Measurements from ENCODE around the gene ABCC8.

DNA sequence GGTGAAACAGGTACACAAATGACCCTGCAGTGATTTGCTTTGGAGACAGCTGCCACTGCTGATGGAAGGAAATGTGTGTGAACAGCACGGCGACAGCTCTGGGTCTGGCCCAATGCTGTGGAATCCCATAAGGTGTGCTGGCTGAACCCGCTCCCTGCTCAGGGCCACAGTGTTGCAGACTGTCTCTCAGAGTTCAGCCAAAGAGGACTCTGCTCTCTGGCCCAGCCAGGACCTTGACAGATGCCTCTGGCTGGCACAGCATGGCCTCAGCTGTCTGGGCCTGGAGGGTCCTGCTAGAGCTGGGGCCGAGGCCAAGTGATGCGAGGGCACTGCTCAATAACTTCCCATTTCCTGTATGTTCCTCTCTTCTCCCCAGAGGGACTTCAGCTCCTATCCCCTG lies 5.3 kb upstream of the ABCC8 start:
- TF ChIP-seq ZFP30 (CRISPR knock-in tag; IDR thresholded peaks at IDR 0.05) (no peak), GLIS3 (CRISPR knock-in tag; IDR thresholded peaks at IDR 0.05) (no peak), BACH2 (CRISPR knock-in tag; IDR thresholded peaks at IDR 0.05; ENCODE audit: borderline replicate concordance) (no peak)

All from SK-N-SH treated with all-trans-retinoic acid at 6 μM for 48 hours (cell line).